Upper lobe of left lung (tissue), 6 donors: Measurements from ENCODE around the gene WNT16. TPM values are rescaled to one million over a fixed set of nuclear protein-coding genes. Genes with fewer than 3 reads are reported as not detected.

Experiments used
- ATAC-seq, 2 donors: fragments of 200-7000 bp; cut with Tn5 transposase; one replicate each; pipeline ENCODE4 v1.9.1; 2022; ENCODE audit warnings: mild to moderate bottlenecking in 2 of 2, moderate library complexity in 2 of 2; ENCODE audit not compliant: low FRiP score in 2 of 2
- DNase-seq, 2 donors: peaks; one replicate each; pipeline ENCODE4 v3.0.0-alpha.2; 2019 to 2020
- H3K27ac ChIP-seq, 4 donors: fragments of 200-600 bp; sonication (generic); one replicate each; pipeline ENCODE4 v1.5.1; 2016 to 2019
- H3K27me3 ChIP-seq, 4 donors: fragments of 200-600 bp; sonication (generic); one replicate each; pipeline ENCODE4 v1.5.1; 2017 to 2019
- H3K36me3 ChIP-seq, 4 donors: fragments of 200-600 bp; sonication (generic); one replicate each; pipeline ENCODE4 v1.5.1; 2016 to 2019
- H3K4me1 ChIP-seq, 4 donors: fragments of 200-600 bp; sonication (generic); one replicate each; pipeline ENCODE4 v1.5.1; 2018 to 2019
- H3K4me3 ChIP-seq, 4 donors: fragments of 200-600 bp; sonication (generic); one replicate each; pipeline ENCODE4 v1.5.1; 2017 to 2019; ENCODE audit warnings: mild to moderate bottlenecking in 2 of 4, moderate library complexity in 1 of 4
- H3K9me3 ChIP-seq, 4 donors: fragments of 200-600 bp; sonication (generic); one replicate each; pipeline ENCODE4 v1.5.1; 2018 to 2019
- CTCF ChIP-seq, 6 experiments: fragments of 450-650 bp in 4 of 6; fragments of 200-600 bp in 2 of 6; sonication (generic) in 2 of 6; IDR thresholded peaks; one replicate each; pipeline ENCODE4 v1.5.1; 2016 to 2019; ENCODE audit warnings: antibody characterized with exemption in 6 of 6
- EP300 ChIP-seq, 4 donors: sonication (generic); formaldehyde crosslinking; IDR thresholded peaks; one replicate each; pipeline ENCODE4 v1.5.1; 2017; ENCODE audit warnings: antibody characterized with exemption in 4 of 4, control low read depth in 2 of 4
- POLR2A ChIP-seq, 4 donors: fragments of 450-650 bp; IDR thresholded peaks; one replicate each; pipeline ENCODE4 v1.5.1; 2016 to 2017; ENCODE audit warnings: antibody characterized with exemption in 4 of 4, mild to moderate bottlenecking in 2 of 4
- POLR2AphosphoS5 ChIP-seq, 2 donors: sonication (generic); formaldehyde crosslinking; IDR thresholded peaks; one replicate each; pipeline ENCODE4 v1.5.1; 2017; ENCODE audit warnings: antibody characterized with exemption in 2 of 2
- WGBS, 2 donors: methylation state at CpG; one replicate each; pipeline ENCODE4 v1.1.5; 2017 to 2018; 5-methylcytosine and 5-hydroxymethylcytosine counted together
- total RNA-seq, 6 donors: library from RNA; depleted of rRNA in 4 of 6; stranded (reverse); fragments of >200 nt in 4 of 6; gene quantifications; one replicate each; pipeline versions ENCODE4 v1.1.0 to v1.2.1, GENCODE V29; 2016 to 2021
- donor health status: DM: no; HTN: no; CAD: no; lungs with moderate emphysema.
- donor health status: DM: no; HTN: yes; CAD: no; lungs with severe emphysema.

WNT16 gene
- total RNA-seq, 6 donors from 2014 or later = not detected

- TF ChIP-seq CTCF (IDR thresholded peaks at IDR 0.05) = no peak
- TF ChIP-seq POLR2A (IDR thresholded peaks at IDR 0.05) = no peak
- TF ChIP-seq EP300 (IDR thresholded peaks at IDR 0.05) = no peak
- no peak for TF ChIP-seq POLR2AphosphoS5 (IDR thresholded peaks at IDR 0.05)
- ATAC-seq (peak; percentile 34 to 39), DNase-seq (peak in 1 of 2 donors; percentile 73)
- Histone ChIP-seq H3K36me3 (no peaks in the 10 kb centered on the region), H3K9me3 (no peaks in the 10 kb centered on the region), H3K27ac (no peak overlapping the region), H3K4me3 (peak overlapping the region in 3 of 4 donors; percentile 12 to 36 (median 35)), H3K27me3 (peaks cover 0 to 25% (median 16%) of the 10 kb centered on the region in 4 donors), H3K4me1 (peaks cover 15 to 22% (median 18%) of the 10 kb centered on the region in 4 donors)
- 7% methylated on average over 22 to 47 of the region's 47 CpGs for WGBS, 2 donors
These were observed 622 bp downstream of the WNT16 start for GRCh38 chr7:121329191-121330052.

- no peak overlapping the region for H3K27ac ChIP-seq
- 4 to 5% methylated on average over 34 to 52 of the region's 52 CpGs for WGBS, 2 donors
- peaks cover 0 to 25% (median 16%) of the 10 kb centered on the region in 4 donors for H3K27me3 ChIP-seq
- ATAC-seq (peak in 1 of 2 donors; percentile 39), DNase-seq (peak in 1 of 2 donors; percentile 71)
- H3K36me3 ChIP-seq = no peaks in the 10 kb centered on the region
- H3K9me3 ChIP-seq = no peaks in the 10 kb centered on the region
- peaks cover 15 to 22% (median 18%) of the 10 kb centered on the region in 4 donors for H3K4me1 ChIP-seq
- TF ChIP-seq EP300 (IDR thresholded peaks at IDR 0.05) (no peak), POLR2A (IDR thresholded peaks at IDR 0.05) (no peak), CTCF (IDR thresholded peaks at IDR 0.05) (no peak), POLR2AphosphoS5 (IDR thresholded peaks at IDR 0.05) (no peak)
- H3K4me3 ChIP-seq = peak overlapping the region in 3 of 4 donors; percentile 12 to 36 (median 35)
These were observed 1.4 kb downstream of the WNT16 start for GRCh38 chr7:121330053-121330833.

- H3K27me3 ChIP-seq = peaks cover 0 to 25% (median 16%) of the 10 kb centered on the region in 4 donors
These were observed 2.2 kb downstream of the WNT16 start for GRCh38 chr7:121331048-121331447.

GRCh38 chr7:121331574-121331973, 2.8 kb downstream of the WNT16 start:
- ATAC-seq = no peak
- Histone ChIP-seq H3K36me3 (no peaks in the 10 kb centered on the region), H3K4me3 (no peak overlapping the region), H3K4me1 (peaks cover 15 to 22% (median 18%) of the 10 kb centered on the region in 4 donors), H3K9me3 (no peaks in the 10 kb centered on the region), H3K27ac (no peak overlapping the region), H3K27me3 (peaks cover 0 to 25% (median 16%) of the 10 kb centered on the region in 4 donors)
- no peak for DNase-seq
- 44 to 75% methylated on average over 5 of the region's 5 CpGs for WGBS, 2 donors
- TF ChIP-seq EP300 (IDR thresholded peaks at IDR 0.05) = no peak
- no peak for TF ChIP-seq CTCF (IDR thresholded peaks at IDR 0.05)
- TF ChIP-seq POLR2A (IDR thresholded peaks at IDR 0.05) = no peak
- no peak for TF ChIP-seq POLR2AphosphoS5 (IDR thresholded peaks at IDR 0.05)

More at GRCh38 chr7:121331048-121331447, 2.2 kb downstream of the WNT16 start:
- Histone ChIP-seq H3K9me3 (no peaks in the 10 kb centered on the region), H3K4me3 (no peak overlapping the region), H3K36me3 (no peaks in the 10 kb centered on the region), H3K27ac (no peak overlapping the region), H3K4me1 (peaks cover 15 to 22% (median 18%) of the 10 kb centered on the region in 4 donors)
- DNase-seq = no peak
- TF ChIP-seq POLR2A (IDR thresholded peaks at IDR 0.05) (no peak), EP300 (IDR thresholded peaks at IDR 0.05) (no peak), CTCF (IDR thresholded peaks at IDR 0.05) (no peak), POLR2AphosphoS5 (IDR thresholded peaks at IDR 0.05) (no peak)
- WGBS, 2 donors = 71 to 78% methylated on average over 4 of the region's 4 CpGs
- ATAC-seq = no peak
